Neural progenitor cell (in vitro differentiated cells): ENCODE data around the gene ZRSR2. TPM values are rescaled to one million over a fixed set of nuclear protein-coding genes. Genes with fewer than 3 reads are reported as not detected.

Experiments
- DNase-seq: peaks from one replicate; pipeline ENCODE4 v3.0.0-alpha.2; 2016; ENCODE audit warnings: low spot score
- H2AFZ ChIP-seq: fragments of 200-600 bp; sonication (generic); replicated peaks from 2 replicates; pipeline ENCODE4 v1.6.1; 2016; ENCODE audit warnings: antibody characterized with exemption
- H3F3A ChIP-seq: fragments of 200-600 bp; sonication (generic); 2 replicates; pipeline ENCODE4 v1.6.1; 2016; ENCODE audit warnings: antibody characterized with exemption, low read depth
- H3K27ac ChIP-seq: fragments of 200-600 bp; sonication (generic); 2 replicates; pipeline ENCODE4 v1.5.1; 2016; ENCODE audit warnings: mild to moderate bottlenecking
- H3K27me3 ChIP-seq: fragments of 200-600 bp; sonication (generic); 2 replicates; pipeline ENCODE4 v1.6.1; 2016; ENCODE audit warnings: mild to moderate bottlenecking, moderate library complexity
- H3K36me3 ChIP-seq: fragments of 200-600 bp; sonication (generic); 2 replicates; pipeline ENCODE4 v1.5.1; 2016
- H3K4me1 ChIP-seq: fragments of 200-600 bp; sonication (generic); 2 replicates; pipeline ENCODE4 v1.6.1; 2016; ENCODE audit warnings: mixed run types
- H3K4me2 ChIP-seq: fragments of 200-600 bp; sonication (generic); 2 replicates; pipeline ENCODE4 v1.6.1; 2016
- H3K4me3 ChIP-seq: fragments of 200-600 bp; sonication (generic); 2 replicates; pipeline ENCODE4 v1.5.1; 2016
- H3K79me2 ChIP-seq: fragments of 200-600 bp; sonication (generic); 2 replicates; pipeline ENCODE4 v1.6.1; 2016; ENCODE audit warnings: low read depth
- H3K9ac ChIP-seq: fragments of 200-600 bp; sonication (generic); 2 replicates; pipeline ENCODE4 v1.6.1; 2016
- H3K9me3 ChIP-seq: fragments of 200-600 bp; sonication (generic); 2 replicates; pipeline ENCODE4 v1.5.1; 2016; ENCODE audit warnings: low read depth
- H4K20me1 ChIP-seq: fragments of 200-600 bp; sonication (generic); 2 replicates; pipeline ENCODE4 v1.6.1; 2016; ENCODE audit warnings: low read depth
- H3K27ac Mint-ChIP-seq: 3 replicates; pipeline ENCODE4 v1.8.0; 2021; ENCODE audit warnings: mixed read lengths
- H3K27me3 Mint-ChIP-seq: 2 replicates; pipeline ENCODE4 v1.8.0; 2022; ENCODE audit warnings: low read depth, mild to moderate bottlenecking, inconsistent platforms, moderate library complexity, mixed read lengths; ENCODE audit not compliant: insufficient read depth
- H3K36me3 Mint-ChIP-seq: 3 replicates; pipeline ENCODE4 v1.8.0; 2021; ENCODE audit warnings: mixed read lengths
- H3K4me1 Mint-ChIP-seq: 3 replicates; pipeline ENCODE4 v1.8.0; 2021; ENCODE audit warnings: mixed read lengths
- H3K4me3 Mint-ChIP-seq: 3 replicates; pipeline ENCODE4 v1.8.0; 2021; ENCODE audit warnings: mild to moderate bottlenecking, moderate library complexity, mixed read lengths
- H3K9me3 Mint-ChIP-seq: 3 replicates; pipeline ENCODE4 v1.8.0; 2020; ENCODE audit warnings: mixed read lengths
- EZH2 ChIP-seq: fragments of 200-600 bp; sonication (generic); IDR thresholded peaks from 2 replicates; pipeline ENCODE4 v1.6.1; 2017; ENCODE audit warnings: antibody characterized with exemption, mild to moderate bottlenecking, moderate library complexity
- EZH2phosphoT487 ChIP-seq: fragments of 200-600 bp; sonication (generic); IDR thresholded peaks from 2 replicates; pipeline ENCODE4 v1.6.1; 2017; ENCODE audit warnings: antibody characterized with exemption
- total RNA-seq: library from RNA; depleted of rRNA; stranded (reverse); fragments of >200 nt; gene quantifications from 2 replicates; pipeline ENCODE4 v1.2.3, GENCODE V29; 2015; ENCODE audit warnings: low replicate concordance
- TF ChIP-seq, protein P1 (sequence below): fragments of 200-600 bp; sonication (generic); IDR thresholded peaks from 2 replicates; pipeline ENCODE4 v1.5.1; 2017; ENCODE audit warnings: antibody characterized with exemption, mild to moderate bottlenecking

ZRSR2 gene
- total RNA-seq, 1 donor from 2014 or later: 15.2 TPM

GRCh38 chrX:15834827-15835595 lies 44.7 kb downstream of the ZRSR2 start:
- H3K27ac Mint-ChIP-seq: no peak overlapping the region
- no peak for DNase-seq
- no peak overlapping the region for H2AFZ ChIP-seq
- peaks cover 19% of the 10 kb centered on the region for H3K36me3 ChIP-seq
- no peaks in the 10 kb centered on the region for H3K27me3 ChIP-seq
- no peak overlapping the region for H3K4me2 ChIP-seq
- peak overlapping the region; percentile 65 for H3K27ac ChIP-seq
- H3K9me3 ChIP-seq: no peaks in the 10 kb centered on the region
- H3F3A ChIP-seq: peaks cover 56% of the 10 kb centered on the region
- peaks cover 29% of the 10 kb centered on the region for H3K36me3 Mint-ChIP-seq
- peaks cover 4% of the 10 kb centered on the region for H3K4me1 Mint-ChIP-seq
- peaks cover 40% of the 10 kb centered on the region for H4K20me1 ChIP-seq
- TF ChIP-seq, protein P1, sequence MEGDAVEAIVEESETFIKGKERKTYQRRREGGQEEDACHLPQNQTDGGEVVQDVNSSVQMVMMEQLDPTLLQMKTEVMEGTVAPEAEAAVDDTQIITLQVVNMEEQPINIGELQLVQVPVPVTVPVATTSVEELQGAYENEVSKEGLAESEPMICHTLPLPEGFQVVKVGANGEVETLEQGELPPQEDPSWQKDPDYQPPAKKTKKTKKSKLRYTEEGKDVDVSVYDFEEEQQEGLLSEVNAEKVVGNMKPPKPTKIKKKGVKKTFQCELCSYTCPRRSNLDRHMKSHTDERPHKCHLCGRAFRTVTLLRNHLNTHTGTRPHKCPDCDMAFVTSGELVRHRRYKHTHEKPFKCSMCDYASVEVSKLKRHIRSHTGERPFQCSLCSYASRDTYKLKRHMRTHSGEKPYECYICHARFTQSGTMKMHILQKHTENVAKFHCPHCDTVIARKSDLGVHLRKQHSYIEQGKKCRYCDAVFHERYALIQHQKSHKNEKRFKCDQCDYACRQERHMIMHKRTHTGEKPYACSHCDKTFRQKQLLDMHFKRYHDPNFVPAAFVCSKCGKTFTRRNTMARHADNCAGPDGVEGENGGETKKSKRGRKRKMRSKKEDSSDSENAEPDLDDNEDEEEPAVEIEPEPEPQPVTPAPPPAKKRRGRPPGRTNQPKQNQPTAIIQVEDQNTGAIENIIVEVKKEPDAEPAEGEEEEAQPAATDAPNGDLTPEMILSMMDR: no peak
- no peak for TF ChIP-seq EZH2phosphoT487
- no peak for TF ChIP-seq EZH2
- no peak overlapping the region for H3K4me3 Mint-ChIP-seq
- H3K9me3 Mint-ChIP-seq: no peaks in the 10 kb centered on the region
- H3K4me1 ChIP-seq: peaks cover 15% of the 10 kb centered on the region
- H3K9ac ChIP-seq: no peak overlapping the region
- H3K27me3 Mint-ChIP-seq: no peaks in the 10 kb centered on the region
- H3K79me2 ChIP-seq: peaks cover 80% of the 10 kb centered on the region
- no peak overlapping the region for H3K4me3 ChIP-seq

DNA sequence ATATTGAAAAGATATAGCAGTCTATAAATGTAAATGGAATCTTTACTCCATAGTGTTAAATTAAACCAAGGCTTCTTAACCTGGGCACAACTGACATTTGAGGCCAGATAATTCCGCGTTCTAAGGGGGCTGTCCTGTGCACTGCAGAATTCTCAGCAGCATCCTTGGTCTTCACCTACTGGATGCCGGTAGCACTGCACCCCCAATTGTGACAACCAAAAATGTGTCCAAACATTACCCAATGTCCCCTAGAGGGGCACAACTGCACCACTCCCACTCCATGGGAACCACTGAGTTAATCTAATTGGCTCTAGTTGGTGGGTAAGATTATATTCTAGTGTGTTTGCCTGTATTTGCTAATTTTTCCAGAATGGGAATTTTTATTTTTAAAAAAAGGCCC lies 47.7 kb downstream of the ZRSR2 start:
- Histone ChIP-seq H3K4me2 (no peak overlapping the region), H3K4me3 (no peak overlapping the region), H2AFZ (no peak overlapping the region), H3K79me2 (peaks cover 100% of the 10 kb centered on the region), H3K27me3 (no peaks in the 10 kb centered on the region), H4K20me1 (peaks cover 64% of the 10 kb centered on the region), H3F3A (peaks cover 63% of the 10 kb centered on the region), H3K27ac (no peak overlapping the region), H3K9me3 (no peaks in the 10 kb centered on the region), H3K36me3 (peaks cover 38% of the 10 kb centered on the region), H3K9ac (no peak overlapping the region), H3K4me1 (peaks cover 21% of the 10 kb centered on the region)
- TF ChIP-seq, protein P1: peak; percentile 42
- no peak for TF ChIP-seq EZH2
- peaks cover 46% of the 10 kb centered on the region for H3K36me3 Mint-ChIP-seq
- no peaks in the 10 kb centered on the region for H3K27me3 Mint-ChIP-seq
- H3K9me3 Mint-ChIP-seq: no peaks in the 10 kb centered on the region
- H3K4me1 Mint-ChIP-seq: peaks cover 8% of the 10 kb centered on the region
- DNase-seq: peak; percentile 39
- H3K27ac Mint-ChIP-seq: no peak overlapping the region
- H3K4me3 Mint-ChIP-seq: no peak overlapping the region

DNA sequence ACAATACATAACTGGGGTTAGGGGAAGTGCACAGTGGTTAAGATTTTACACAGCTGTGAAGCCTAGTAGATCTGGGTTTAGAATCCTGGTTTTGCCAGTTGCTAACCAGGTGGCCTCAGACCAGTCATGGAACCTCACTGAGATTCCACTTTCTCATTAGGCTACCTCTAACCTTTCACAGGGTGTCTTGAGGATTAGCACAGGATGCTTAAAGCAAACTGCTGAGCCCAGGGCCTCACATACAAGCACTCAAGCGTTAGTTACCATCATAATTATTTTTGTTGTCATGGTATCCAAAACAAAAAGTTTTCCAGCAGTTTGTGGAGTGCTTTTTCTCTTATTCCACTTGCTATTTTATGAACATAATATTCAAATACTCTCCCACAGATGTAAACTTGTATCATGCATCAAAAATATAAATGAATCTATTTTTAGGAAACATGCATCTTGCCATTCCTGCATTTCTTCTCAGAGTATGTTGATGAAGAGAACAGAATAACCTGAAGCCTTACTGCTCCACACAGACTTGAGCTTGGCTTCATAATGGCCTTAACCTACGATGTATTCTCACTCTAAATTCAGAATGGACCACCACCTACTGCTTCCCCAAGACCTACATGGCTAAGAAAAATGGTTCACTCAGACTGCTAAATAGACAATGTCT lies 51.7 kb downstream of the ZRSR2 start:
- DNase-seq: peak; percentile 14
- Mint-ChIP-seq H3K27me3 (no peaks in the 10 kb centered on the region), H3K27ac (no peak overlapping the region), H3K9me3 (no peaks in the 10 kb centered on the region), H3K4me3 (no peak overlapping the region), H3K4me1 (peaks cover 4% of the 10 kb centered on the region), H3K36me3 (peaks cover 56% of the 10 kb centered on the region)
- H3K9me3 ChIP-seq: no peaks in the 10 kb centered on the region
- peaks cover 52% of the 10 kb centered on the region for H3F3A ChIP-seq
- peaks cover 17% of the 10 kb centered on the region for H3K4me1 ChIP-seq
- H3K9ac ChIP-seq: no peak overlapping the region
- H3K4me2 ChIP-seq: peak overlapping the region; percentile 5
- TF ChIP-seq EZH2: no peak
- TF ChIP-seq EZH2phosphoT487: no peak
- TF ChIP-seq, protein P1: no peak
- H3K4me3 ChIP-seq: no peak overlapping the region
- H3K27ac ChIP-seq: no peak overlapping the region
- H4K20me1 ChIP-seq: peaks cover 67% of the 10 kb centered on the region
- peaks cover 59% of the 10 kb centered on the region for H3K36me3 ChIP-seq
- peaks cover 100% of the 10 kb centered on the region for H3K79me2 ChIP-seq
- no peak overlapping the region for H2AFZ ChIP-seq
- H3K27me3 ChIP-seq: no peaks in the 10 kb centered on the region
